Measurements from ENCODE around the gene DLGAP1.

The DLGAP1 gene

GRCh38 chr18:3792711-3793110 lies 662.4 kb downstream of the DLGAP1 start:
- H3K36me3 ChIP-seq (ENCODE audit: control insufficient read depth in 2 of 2, insufficient read depth in 1 of 2, low read length in 2 of 2): no peaks in the 10 kb centered on the region
- no peak for TF ChIP-seq ZNF350 (tag by site-specific recombination; IDR thresholded peaks at IDR 0.05)
- no peak for TF ChIP-seq ZNF18 (tag by site-specific recombination; IDR thresholded peaks at IDR 0.05)
- TF ChIP-seq ZSCAN30 (tag by site-specific recombination; IDR thresholded peaks at IDR 0.05): no peak
- no peak for TF ChIP-seq PRDM1 (tag by site-specific recombination; IDR thresholded peaks at IDR 0.05)
- TF ChIP-seq ZBTB17 (tag by site-specific recombination; IDR thresholded peaks at IDR 0.05): no peak
- TF ChIP-seq ZNF19 (tag by site-specific recombination; IDR thresholded peaks at IDR 0.05; ENCODE audit: low read depth): no peak
- no peak for TF ChIP-seq ZNF292 (tag by site-specific recombination; IDR thresholded peaks at IDR 0.05; ENCODE audit: borderline replicate concordance, low read depth)
- TF ChIP-seq ZNF791 (tag by site-specific recombination; IDR thresholded peaks at IDR 0.05): no peak
- no peak for TF ChIP-seq ZNF596 (tag by site-specific recombination; IDR thresholded peaks at IDR 0.05)
- no peak for TF ChIP-seq REST (tag by site-specific recombination; IDR thresholded peaks at IDR 0.05)
- TF ChIP-seq MEIS1 (CRISPR knock-in tag; IDR thresholded peaks at IDR 0.05; ENCODE audit: borderline replicate concordance): no peak
- TF ChIP-seq ZNF639 (tag by site-specific recombination; IDR thresholded peaks at IDR 0.05): no peak
- TF ChIP-seq PBX3 (CRISPR knock-in tag; IDR thresholded peaks at IDR 0.05): no peak
- no peak for TF ChIP-seq ZNF837 (tag by site-specific recombination; IDR thresholded peaks at IDR 0.05)
- no peak for TF ChIP-seq YY2 (tag by site-specific recombination; IDR thresholded peaks at IDR 0.05)
- no peak for TF ChIP-seq ZNF518A (tag by site-specific recombination; conservative IDR thresholded peaks at IDR 0.05; ENCODE audit: low read depth)
- no peak for TF ChIP-seq ZNF341 (tag by site-specific recombination; IDR thresholded peaks at IDR 0.05; ENCODE audit: low read depth)
- TF ChIP-seq ZNF169 (tag by site-specific recombination; IDR thresholded peaks at IDR 0.05): no peak
- no peak for TF ChIP-seq ZNF335 (tag by site-specific recombination; conservative IDR thresholded peaks at IDR 0.05)
- no peak overlapping the region for H3K4me3 ChIP-seq (ENCODE audit: low read depth, low read length)
- H3K4me1 ChIP-seq (ENCODE audit: control insufficient read depth, insufficient read depth, low read length): peaks cover 5% of the 10 kb centered on the region
- POLR2A ChIA-PET: no interaction called here
- H3K27ac ChIP-seq (ENCODE audit: extremely low read depth, low read depth, low read length): no peak overlapping the region
- CTCF ChIA-PET: interaction anchor here (2.2 to 4.8 kb wide), 2 partner anchors 21 to 202 kb away, joined by 5 to 28 read pairs; no protein-coding TSS in a partner anchor
- no peaks in the 10 kb centered on the region for H3K9me3 ChIP-seq (ENCODE audit: control insufficient read depth, insufficient read depth, low read depth, low read length)
